Activated naive CD4-positive, alpha-beta T cell treated with anti-CD3 and anti-CD28 coated beads for 36 hours (primary cell): ENCODE data around the gene SBK3. TPM values are rescaled to one million over a fixed set of nuclear protein-coding genes. Genes with fewer than 3 reads are reported as not detected.

Experiments used
- CTCF ChIA-PET: fragments of 350-600 bp; sonication (Branson Sonifier 250); formaldehyde crosslinking; loops from one replicate; lab custom pipeline; 2021; ENCODE audit warnings: antibody characterized with exemption; lab: Charles Lee
- DNase-seq: peaks from one replicate; pipeline ENCODE4 v3.0.0-alpha.2; 2020
- H3K27ac Mint-ChIP-seq: one replicate; pipeline ENCODE4 v1.8.0; 2021; ENCODE audit warnings: mild to moderate bottlenecking, mixed read lengths
- H3K27me3 Mint-ChIP-seq: one replicate; pipeline ENCODE4 v1.8.0; 2021; ENCODE audit warnings: low read depth, mixed read lengths
- H3K36me3 Mint-ChIP-seq: one replicate; pipeline ENCODE4 v1.8.0; 2021; ENCODE audit warnings: low read depth, mixed read lengths
- H3K4me1 Mint-ChIP-seq: one replicate; pipeline ENCODE4 v1.8.0; 2021; ENCODE audit warnings: low read depth, mixed read lengths
- H3K4me3 Mint-ChIP-seq: one replicate; pipeline ENCODE4 v1.8.0; 2021; ENCODE audit warnings: mild to moderate bottlenecking, moderate library complexity, mixed read lengths
- H3K9me3 Mint-ChIP-seq: one replicate; pipeline ENCODE4 v1.8.0; 2021; ENCODE audit warnings: mixed read lengths
- intact Hi-C: fragments of 100-400 bp; cut with micrococcal nuclease; formaldehyde crosslinking; loops from one replicate; pipeline ENCODE4 v1.15.1; 2023
- total RNA-seq, 2 experiments: library from RNA; stranded (reverse); gene quantifications; one replicate each; pipeline ENCODE4 v1.2.3, GENCODE V29; 2021

SBK3 gene
- total RNA-seq, 2 experiments from 2014 or later = not detected

- CTCF ChIA-PET = no interaction called here
- no peak for DNase-seq
- Mint-ChIP-seq H3K4me3 (no peak overlapping the region), H3K9me3 (no peaks in the 10 kb centered on the region), H3K36me3 (no peaks in the 10 kb centered on the region), H3K27me3 (peaks cover 4% of the 10 kb centered on the region), H3K27ac (no peak overlapping the region), H3K4me1 (peaks cover 3% of the 10 kb centered on the region)
- intact Hi-C loops = loop anchor here (10.0 kb wide), 1 partner anchor 285 kb away; no protein-coding TSS in a partner anchor
These were observed 25.7 kb downstream of the SBK3 start for GRCh38 chr19:55519451-55520311.

GRCh38 chr19:55516878-55517620 is 28.3 kb downstream of the SBK3 start:
- peaks cover 3% of the 10 kb centered on the region for H3K4me1 Mint-ChIP-seq
- CTCF ChIA-PET = interaction anchor here (1.0 to 1.9 kb wide), 7 partner anchors 9 to 262 kb away, joined by 3 to 26 read pairs (median 5); partner anchors contain the start of gene ZNF865
- no peaks in the 10 kb centered on the region for H3K9me3 Mint-ChIP-seq
- intact Hi-C loops = loop anchor here (1.0 to 10.0 kb wide), 4 partner anchors 63 to 288 kb away; partner anchors contain the start of gene ZNF579
- DNase-seq = peak; percentile 93
- H3K27ac Mint-ChIP-seq = no peak overlapping the region
- peaks cover 1% of the 10 kb centered on the region for H3K27me3 Mint-ChIP-seq
- no peaks in the 10 kb centered on the region for H3K36me3 Mint-ChIP-seq
- peak overlapping the region; percentile 59 for H3K4me3 Mint-ChIP-seq

- no peak overlapping the region for H3K27ac Mint-ChIP-seq
- no peak for DNase-seq
- CTCF ChIA-PET = interaction anchor here (1.1 to 1.2 kb wide), 3 partner anchors 8 to 46 kb away, joined by 3 to 4 read pairs (median 4); partner anchors contain the start of gene ISOC2
- H3K9me3 Mint-ChIP-seq = no peaks in the 10 kb centered on the region
- H3K4me1 Mint-ChIP-seq = peaks cover 8% of the 10 kb centered on the region
- H3K4me3 Mint-ChIP-seq = no peak overlapping the region
- peaks cover 9% of the 10 kb centered on the region for H3K27me3 Mint-ChIP-seq
- intact Hi-C loops = no loop called here
- no peaks in the 10 kb centered on the region for H3K36me3 Mint-ChIP-seq
These were observed 37.2 kb downstream of the SBK3 start for GRCh38 chr19:55508120-55508519.

- CTCF ChIA-PET = interaction anchor here (0.6 to 3.5 kb wide), 9 partner anchors 12 to 364 kb away, joined by 3 to 64 read pairs (median 7); partner anchors contain the start of genes ZNF628 and ZNF784
- Mint-ChIP-seq H3K36me3 (no peaks in the 10 kb centered on the region), H3K27ac (no peak overlapping the region), H3K27me3 (peaks cover 3% of the 10 kb centered on the region), H3K9me3 (no peaks in the 10 kb centered on the region), H3K4me3 (no peak overlapping the region), H3K4me1 (peaks cover 14% of the 10 kb centered on the region)
- DNase-seq = no peak
- intact Hi-C loops = loop anchor here (1.0 to 5.0 kb wide), 3 partner anchors 37 to 364 kb away; no protein-coding TSS in a partner anchor
These were observed 40.4 kb downstream of the SBK3 start for GRCh38 chr19:55504981-55505380.

GRCh38 chr19:55504252-55504603 is 41.1 kb downstream of the SBK3 start:
- Mint-ChIP-seq H3K4me3 (peak overlapping the region; percentile 62), H3K36me3 (no peaks in the 10 kb centered on the region), H3K9me3 (no peaks in the 10 kb centered on the region), H3K27ac (no peak overlapping the region), H3K27me3 (peaks cover 3% of the 10 kb centered on the region), H3K4me1 (peaks cover 14% of the 10 kb centered on the region)
- no peak for DNase-seq
- intact Hi-C loops = loop anchor here (1.0 to 5.0 kb wide), 3 partner anchors 36 to 363 kb away; no protein-coding TSS in a partner anchor
- CTCF ChIA-PET = interaction anchor here (0.6 to 3.5 kb wide), 39 partner anchors 9 to 1235 kb away, joined by 3 to 64 read pairs (median 4); partner anchors contain the start of genes FIZ1, NAT14, SSC5D and ZNF628

GRCh38 chr19:55503502-55504251 is 41.7 kb downstream of the SBK3 start:
- Mint-ChIP-seq H3K4me1 (peaks cover 14% of the 10 kb centered on the region), H3K36me3 (no peaks in the 10 kb centered on the region), H3K4me3 (peak overlapping the region; percentile 62), H3K27me3 (no peaks in the 10 kb centered on the region), H3K9me3 (no peaks in the 10 kb centered on the region), H3K27ac (peak overlapping the region; percentile 40)
- peak; percentile 90 for DNase-seq
- CTCF ChIA-PET = interaction anchor here (0.6 to 3.5 kb wide), 40 partner anchors 8 to 1235 kb away, joined by 3 to 64 read pairs (median 4); partner anchors contain the start of genes FIZ1, NAT14, SSC5D and ZNF628
- intact Hi-C loops = loop anchor here (1.0 to 5.0 kb wide), 3 partner anchors 35 to 362 kb away; no protein-coding TSS in a partner anchor

GRCh38 chr19:55503157-55503501 is 42.2 kb downstream of the SBK3 start:
- DNase-seq = no peak
- H3K9me3 Mint-ChIP-seq = no peaks in the 10 kb centered on the region
- peak overlapping the region; percentile 62 for H3K4me3 Mint-ChIP-seq
- H3K4me1 Mint-ChIP-seq = peaks cover 14% of the 10 kb centered on the region
- no peaks in the 10 kb centered on the region for H3K36me3 Mint-ChIP-seq
- H3K27ac Mint-ChIP-seq = peak overlapping the region; percentile 40
- CTCF ChIA-PET = interaction anchor here (0.7 to 3.5 kb wide), 16 partner anchors 9 to 362 kb away, joined by 3 to 64 read pairs (median 6); partner anchors contain the start of genes SSC5D and ZNF628
- no peaks in the 10 kb centered on the region for H3K27me3 Mint-ChIP-seq
- intact Hi-C loops = loop anchor here (5.0 kb wide), 1 partner anchor 211 kb away; no protein-coding TSS in a partner anchor

- CTCF ChIA-PET = interaction anchor here (0.7 to 3.5 kb wide), 2 partner anchors 35 to 97 kb away, joined by 3 to 64 read pairs; partner anchors contain the start of gene FIZ1
- no peaks in the 10 kb centered on the region for H3K9me3 Mint-ChIP-seq
- peaks cover 14% of the 10 kb centered on the region for H3K4me1 Mint-ChIP-seq
- H3K27me3 Mint-ChIP-seq = no peaks in the 10 kb centered on the region
- H3K36me3 Mint-ChIP-seq = no peaks in the 10 kb centered on the region
- H3K27ac Mint-ChIP-seq = no peak overlapping the region
- intact Hi-C loops = loop anchor here (5.0 kb wide), 1 partner anchor 210 kb away; no protein-coding TSS in a partner anchor
- no peak overlapping the region for H3K4me3 Mint-ChIP-seq
- DNase-seq = no peak
These were observed 43.0 kb downstream of the SBK3 start for GRCh38 chr19:55502197-55502952.

GRCh38 chr19:55500368-55500952 is 44.9 kb downstream of the SBK3 start:
- Mint-ChIP-seq H3K27me3 (no peaks in the 10 kb centered on the region), H3K9me3 (no peaks in the 10 kb centered on the region)
- CTCF ChIA-PET = interaction anchor here (1.3 kb wide), 1 partner anchor 33 kb away, joined by 9 read pairs; no protein-coding TSS in a partner anchor

GRCh38 chr19:55498246-55498840 is 47.0 kb downstream of the SBK3 start:
- Mint-ChIP-seq H3K36me3 (no peaks in the 10 kb centered on the region), H3K4me3 (no peak overlapping the region), H3K4me1 (peaks cover 9% of the 10 kb centered on the region), H3K27me3 (no peaks in the 10 kb centered on the region), H3K27ac (no peak overlapping the region), H3K9me3 (no peaks in the 10 kb centered on the region)
- no peak for DNase-seq
- CTCF ChIA-PET = interaction anchor here (1.0 to 2.3 kb wide), 2 partner anchors 31 to 131 kb away, joined by 3 to 12 read pairs; no protein-coding TSS in a partner anchor
- intact Hi-C loops = no loop called here

More at GRCh38 chr19:55500368-55500952, 44.9 kb downstream of the SBK3 start:
- DNase-seq = no peak
- peaks cover 14% of the 10 kb centered on the region for H3K4me1 Mint-ChIP-seq
- intact Hi-C loops = loop anchor here (5.0 kb wide), 1 partner anchor 208 kb away; no protein-coding TSS in a partner anchor
- H3K27ac Mint-ChIP-seq = no peak overlapping the region
- H3K36me3 Mint-ChIP-seq = no peaks in the 10 kb centered on the region
- no peak overlapping the region for H3K4me3 Mint-ChIP-seq
